Measurements from ENCODE around the gene POP7. TPM values are rescaled to one million over a fixed set of nuclear protein-coding genes. Genes with fewer than 3 reads are reported as not detected.
A peak's percentile ranks its signal among the peaks of the same experiment; 100 is the strongest.

POP7 gene
- total RNA-seq, 1 experiment from 2014 or later, result 79.2 TPM

- TF ChIP-seq IRF1 (CRISPR knock-in tag; IDR thresholded peaks at IDR 0.05) (no peak), ETV6 (CRISPR knock-in tag; IDR thresholded peaks at IDR 0.05) (peak; percentile 99), NR3C1 (CRISPR knock-in tag; conservative IDR thresholded peaks at IDR 0.05; ENCODE audit: low read depth) (no peak), ZNF512 (CRISPR knock-in tag; IDR thresholded peaks at IDR 0.05; ENCODE audit: borderline replicate concordance) (no peak), ZNF281 (CRISPR knock-in tag; IDR thresholded peaks at IDR 0.05) (no peak), ZNF425 (CRISPR knock-in tag; conservative IDR thresholded peaks at IDR 0.05) (no peak), ZMAT4 (CRISPR knock-in tag; IDR thresholded peaks at IDR 0.05) (no peak)
Measured at GRCh38 chr7:100675581-100676350, 30.2 kb upstream of the POP7 start (continued).

- ChIA-PET CTCF (interaction anchor here (0.6 to 4.1 kb wide), 8 partner anchors 13 to 119 kb away, joined by 3 to 18 read pairs (median 4); no protein-coding TSS in a partner anchor), POLR2A (interaction anchor here (0.5 to 1.4 kb wide), 3 partner anchors 12 to 44 kb away, joined by 3 to 4 read pairs (median 3); no protein-coding TSS in a partner anchor)
Measured at GRCh38 chr7:100676501-100677306, 29.2 kb upstream of the POP7 start.

More at GRCh38 chr7:100676501-100677306, 29.2 kb upstream of the POP7 start:
- Mint-ChIP-seq H3K27ac (peak overlapping the region; percentile 95), H3K4me3 (peak overlapping the region; percentile 73), H3K27me3 (ENCODE audit: low read depth) (peaks cover 15% of the 10 kb centered on the region), H3K9me3 (no peaks in the 10 kb centered on the region), H3K4me1 (peaks cover 11% of the 10 kb centered on the region), H3K36me3 (peaks cover 14% of the 10 kb centered on the region)
- no peak for ATAC-seq
- no peak for TF ChIP-seq E2F1 (CRISPR knock-in tag; IDR thresholded peaks at IDR 0.05)
- peak; percentile 84 for TF ChIP-seq ZNF121 (CRISPR knock-in tag; IDR thresholded peaks at IDR 0.05)
- no peak for DNase-seq (ENCODE audit: low spot score)

Data from WTC11 (cell line).